Brain pericyte (primary cell): Measurements from ENCODE around the gene ATXN1.
"Not testable (repeated sequence)": the region's sequence is repeated elsewhere in the genome, so short reads cannot be mapped to it uniquely, and the experiment has no call there.

ENCODE experiments used
- DNase-seq: peaks from one replicate; pipeline ENCODE4 v3.0.0-alpha.2; 2012; ENCODE audit warnings: low read depth, low spot score

ATXN1 gene

DNA sequence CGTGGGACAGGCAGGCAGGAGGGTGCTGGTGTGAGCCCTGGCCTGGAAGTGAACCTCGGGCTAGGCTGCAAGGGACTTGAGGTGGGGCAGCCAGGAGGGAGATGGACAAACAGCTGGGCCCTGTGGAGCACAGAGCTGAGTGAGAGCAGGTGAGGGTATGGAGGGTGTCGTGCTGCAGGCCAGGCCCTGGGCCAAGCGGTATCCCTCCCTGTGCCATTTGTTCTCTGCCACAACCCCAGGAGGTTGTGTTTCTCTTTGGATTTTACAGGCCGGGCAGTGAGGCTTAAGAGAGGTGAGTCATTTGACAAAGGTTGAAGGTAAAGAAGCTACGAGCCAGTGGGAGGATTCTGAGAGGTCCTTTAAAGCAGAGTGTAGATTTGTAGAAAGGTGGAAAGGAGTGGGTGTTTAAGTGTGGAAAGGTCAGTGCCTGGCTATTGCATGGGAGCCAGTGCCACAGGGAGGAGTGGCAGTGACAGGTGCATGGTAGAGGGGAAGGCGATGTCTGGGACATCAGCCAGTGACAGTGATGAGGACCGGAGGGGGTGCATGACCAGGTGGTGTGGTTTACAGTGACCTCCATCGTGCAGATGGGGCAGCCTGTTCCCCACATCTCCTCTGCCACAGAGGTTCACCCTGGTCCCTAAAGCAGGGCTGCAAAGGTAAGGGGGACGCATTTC, 483.1 kb downstream of the ATXN1 start:
- DNase-seq, result no peak

DNA sequence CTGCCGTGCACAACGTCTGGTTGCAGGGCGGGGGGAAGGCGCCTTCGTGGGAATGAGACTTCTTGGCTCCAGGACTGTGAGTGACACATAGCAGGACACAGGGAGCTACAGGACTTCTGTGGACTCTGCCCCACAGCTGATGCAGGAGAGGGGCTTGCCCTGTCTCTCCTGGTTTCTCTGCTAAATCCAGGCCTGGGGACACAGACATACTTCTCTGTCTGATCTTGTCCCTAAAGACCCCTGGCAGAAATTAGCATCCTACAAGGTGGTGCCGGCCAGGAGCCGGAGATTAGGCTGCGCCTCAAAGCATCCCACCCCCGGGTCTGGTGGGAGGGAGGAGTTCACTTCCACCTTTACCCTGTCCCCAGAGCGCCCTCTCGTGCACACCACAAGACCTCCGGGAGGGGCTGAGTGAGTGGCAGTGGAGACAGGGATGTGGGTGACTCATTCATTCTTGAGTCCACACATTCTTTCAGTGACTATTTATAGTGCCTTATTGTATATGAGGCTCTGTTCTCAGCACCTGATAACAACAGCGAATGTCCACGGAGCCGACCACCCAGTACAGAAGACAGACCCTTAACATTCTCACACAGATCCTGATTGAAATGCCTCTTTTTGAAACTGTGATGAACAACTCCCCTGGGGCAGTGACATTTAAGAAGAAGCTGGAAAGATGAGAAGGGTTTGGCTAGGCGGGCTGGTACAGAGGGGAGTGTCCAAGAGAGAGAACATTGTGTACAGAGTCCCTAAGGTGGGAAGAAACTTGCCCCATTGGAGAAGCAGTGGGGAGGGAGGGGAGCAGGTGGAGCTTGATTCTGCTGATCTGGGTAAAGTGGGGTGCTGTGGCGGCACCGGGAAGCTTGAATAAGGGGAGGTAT, 483.9 kb downstream of the ATXN1 start:
- no peak for DNase-seq

DNA sequence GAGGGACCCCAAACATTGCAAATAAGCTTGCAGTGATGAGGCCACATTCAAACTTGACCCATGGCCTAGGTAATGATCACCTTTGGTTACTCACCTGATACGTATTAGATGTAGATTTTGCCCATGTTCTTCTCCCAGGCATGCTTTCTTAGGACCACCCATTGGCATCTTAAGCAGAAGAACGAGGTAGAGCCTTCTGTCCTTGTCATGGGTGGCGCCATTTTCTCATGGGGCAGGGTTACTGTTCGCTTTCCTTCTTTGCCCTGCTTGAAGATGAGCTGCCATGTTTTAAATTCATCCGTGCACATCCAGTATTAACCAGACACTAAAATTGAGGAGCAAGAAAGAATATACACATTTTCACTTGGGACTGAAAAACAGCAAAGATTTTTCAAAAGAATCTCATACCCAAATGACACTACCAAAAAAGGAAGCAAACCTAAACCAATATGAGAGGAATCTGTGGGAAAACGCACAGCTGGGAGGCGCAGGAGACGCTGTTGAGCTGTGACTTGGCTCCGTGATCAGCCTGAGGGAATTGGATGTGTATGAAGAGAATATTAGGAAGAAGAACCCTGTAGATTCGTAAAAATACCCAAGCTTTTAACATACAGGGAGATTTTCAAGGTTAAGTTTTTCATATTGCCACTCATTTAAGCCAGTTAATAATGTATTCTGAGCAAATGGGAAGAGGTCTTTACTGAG, 486.2 kb downstream of the ATXN1 start:
- no peak for DNase-seq

DNA sequence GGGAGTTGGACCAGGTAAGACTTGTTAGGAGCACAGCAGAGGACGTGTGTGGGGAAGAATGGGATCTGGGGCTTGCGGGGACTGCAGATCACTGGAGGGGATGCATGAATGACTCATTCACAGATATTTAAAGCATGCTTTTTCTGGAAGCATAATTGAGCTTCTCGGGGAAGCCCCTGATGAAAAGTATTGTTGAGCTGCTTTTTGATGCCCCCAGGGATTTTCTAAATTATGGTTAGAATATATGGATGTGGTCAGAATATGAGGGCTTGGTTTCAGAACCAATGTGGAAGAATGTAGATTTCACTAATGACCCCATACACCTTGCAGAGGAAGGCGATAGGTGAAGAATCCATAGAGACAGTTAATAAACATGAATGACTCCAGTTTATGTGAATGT, 486.8 kb downstream of the ATXN1 start:
- no peak for DNase-seq

DNA sequence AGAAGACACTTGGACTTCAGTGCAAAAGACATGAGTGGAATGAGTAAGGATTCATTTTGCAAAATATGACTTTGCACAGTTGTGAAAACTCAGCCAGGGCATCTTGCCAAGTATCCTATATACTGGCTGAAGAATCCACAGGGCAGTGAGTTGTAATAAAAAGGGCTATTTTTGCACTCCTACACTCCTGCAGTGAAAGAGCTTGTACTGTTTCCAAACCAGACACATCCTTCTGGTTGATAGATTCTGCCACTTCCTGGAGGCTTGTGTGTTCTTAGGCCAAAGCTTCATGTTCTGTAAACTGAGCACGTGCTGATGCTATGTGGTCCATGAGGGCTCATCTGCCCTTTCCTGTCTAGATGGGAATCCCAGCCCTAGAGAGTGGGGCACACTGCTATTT, 488.0 kb downstream of the ATXN1 start:
- no peak for DNase-seq

DNA sequence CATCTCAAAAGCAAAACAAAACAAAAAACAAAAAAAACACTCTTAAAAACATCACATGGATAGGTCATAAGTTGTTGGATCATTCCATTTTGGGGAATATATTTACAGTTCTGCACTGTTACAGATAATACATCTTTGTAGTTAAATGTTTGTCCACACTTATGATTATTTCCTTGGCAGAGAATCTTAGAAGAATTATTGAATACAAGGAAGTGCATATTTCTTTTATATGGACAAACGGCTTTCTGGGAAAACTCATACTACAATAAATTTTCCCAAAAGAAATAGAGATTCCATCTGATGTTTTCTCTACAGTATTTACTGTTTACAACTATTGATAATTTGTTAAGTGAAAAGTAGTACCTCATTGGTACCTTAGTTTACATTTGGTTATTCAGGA, 489.1 kb downstream of the ATXN1 start:
- no peak for DNase-seq

DNA sequence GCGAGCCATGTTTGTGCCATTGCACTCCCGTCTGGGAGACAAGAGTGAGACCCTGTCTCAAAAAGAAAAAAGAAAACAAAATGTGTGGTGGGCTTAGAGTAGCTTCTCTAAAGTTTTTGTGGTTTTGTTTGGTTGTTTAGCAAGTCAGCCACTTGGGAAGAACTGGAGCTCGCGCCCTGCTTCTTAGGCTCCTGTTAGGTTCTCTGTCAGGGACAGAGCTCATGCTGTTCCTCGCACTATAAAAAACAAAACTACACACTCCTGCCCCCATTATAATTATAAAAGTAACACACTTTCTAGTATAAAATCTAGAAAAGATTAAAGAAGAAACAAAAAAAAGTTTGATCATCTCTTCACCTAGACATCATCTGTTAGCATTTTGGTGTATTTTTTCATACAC, 489.8 kb downstream of the ATXN1 start:
- no peak for DNase-seq

DNA sequence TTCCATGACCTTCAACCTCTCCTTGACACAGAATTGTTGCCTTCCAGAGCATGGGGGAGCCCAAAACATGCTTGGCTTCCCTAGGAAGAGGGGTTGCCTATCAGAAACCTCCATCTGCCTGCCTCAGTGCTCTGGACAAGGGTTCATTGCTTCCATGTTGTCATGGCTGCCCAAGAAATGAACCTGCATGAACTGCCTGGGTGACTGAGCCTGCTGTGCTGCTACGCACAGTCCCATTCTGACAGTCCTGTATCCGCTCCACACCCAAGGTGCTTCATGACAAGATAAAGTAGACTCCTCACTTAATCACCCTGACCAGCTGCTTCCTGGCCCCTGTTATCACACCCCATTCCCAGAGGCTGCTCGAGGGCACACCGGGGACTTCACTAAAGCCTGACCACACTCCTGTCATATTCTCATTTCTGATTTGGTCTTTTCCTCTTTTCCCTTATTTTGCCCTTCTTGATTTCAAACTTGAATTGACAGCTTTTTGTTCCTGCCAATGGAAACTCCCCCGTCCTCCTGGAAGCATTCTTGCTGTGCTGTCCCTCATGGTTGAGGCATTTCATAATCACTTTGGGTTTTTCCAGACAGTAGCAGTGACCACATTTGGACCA, 491.0 kb downstream of the ATXN1 start:
- DNase-seq, result no peak

DNA sequence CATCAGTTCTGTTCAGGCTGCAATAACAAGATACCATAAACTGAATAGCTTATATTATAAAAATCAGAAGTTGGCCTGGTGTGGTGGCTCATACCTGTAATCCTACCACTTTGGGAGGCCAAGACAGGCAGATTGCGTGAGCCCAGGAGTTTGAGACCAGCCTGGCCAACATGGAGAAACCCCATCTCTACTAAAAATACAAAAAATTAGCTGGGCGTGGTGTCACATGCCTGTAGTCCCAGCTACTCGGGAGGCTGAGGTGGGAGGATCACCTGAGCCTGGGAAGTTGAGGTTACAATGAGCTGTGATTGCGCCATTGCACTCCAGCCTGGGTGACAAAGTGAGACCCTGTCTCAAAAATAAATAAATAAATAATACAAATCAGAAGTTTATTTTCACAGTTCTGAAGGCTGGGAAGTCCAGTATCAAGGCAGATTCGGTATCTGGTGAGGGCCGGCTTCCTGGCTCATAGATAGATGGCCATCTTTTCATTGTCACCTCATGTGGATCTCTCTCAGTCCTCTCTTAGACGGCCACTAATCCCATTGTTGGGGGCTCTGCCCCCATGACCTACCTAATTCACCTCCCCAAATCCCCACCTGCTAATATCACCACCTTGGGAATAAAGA, 491.7 kb downstream of the ATXN1 start:
- DNase-seq, result not testable (repeated sequence)

DNA sequence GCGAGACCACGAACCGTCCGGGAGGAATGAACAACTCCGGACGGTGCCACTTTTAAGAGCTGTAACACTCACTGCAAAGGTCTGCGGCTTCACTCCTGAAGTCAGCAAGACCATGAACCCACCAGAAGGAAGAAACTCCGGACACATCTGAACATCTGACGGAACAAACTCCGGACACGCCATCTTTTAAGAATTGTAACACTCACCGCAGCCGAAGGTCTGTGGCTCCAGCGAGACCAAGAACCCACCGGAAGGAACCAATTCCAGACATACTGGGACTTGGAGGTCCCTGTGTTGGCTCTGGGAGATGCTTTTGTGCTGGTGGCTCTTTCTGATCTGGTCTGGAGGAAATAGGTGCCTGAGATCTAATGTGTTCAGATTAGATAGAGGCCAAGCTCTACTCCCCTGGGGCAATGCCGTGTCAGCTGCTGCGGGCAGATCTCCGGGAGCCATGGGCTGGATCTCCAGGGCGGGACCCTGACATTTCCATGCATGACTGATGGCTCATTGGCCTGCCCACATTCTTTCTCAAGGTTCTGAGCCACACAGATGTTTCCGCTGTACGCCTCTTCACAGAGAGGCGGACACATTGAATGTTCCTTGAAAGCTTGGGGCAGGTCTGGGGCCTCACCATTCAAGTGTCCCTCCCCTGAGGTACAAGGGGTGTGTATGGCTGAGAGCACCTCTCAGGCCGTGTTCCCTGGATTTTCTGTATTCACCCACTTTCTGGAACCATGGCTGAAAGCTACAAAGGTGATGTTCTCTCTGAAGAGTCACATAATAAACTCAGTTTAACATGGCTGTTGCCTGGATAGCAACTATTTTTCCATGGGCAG, 493.6 kb downstream of the ATXN1 start:
- no peak for DNase-seq

DNA sequence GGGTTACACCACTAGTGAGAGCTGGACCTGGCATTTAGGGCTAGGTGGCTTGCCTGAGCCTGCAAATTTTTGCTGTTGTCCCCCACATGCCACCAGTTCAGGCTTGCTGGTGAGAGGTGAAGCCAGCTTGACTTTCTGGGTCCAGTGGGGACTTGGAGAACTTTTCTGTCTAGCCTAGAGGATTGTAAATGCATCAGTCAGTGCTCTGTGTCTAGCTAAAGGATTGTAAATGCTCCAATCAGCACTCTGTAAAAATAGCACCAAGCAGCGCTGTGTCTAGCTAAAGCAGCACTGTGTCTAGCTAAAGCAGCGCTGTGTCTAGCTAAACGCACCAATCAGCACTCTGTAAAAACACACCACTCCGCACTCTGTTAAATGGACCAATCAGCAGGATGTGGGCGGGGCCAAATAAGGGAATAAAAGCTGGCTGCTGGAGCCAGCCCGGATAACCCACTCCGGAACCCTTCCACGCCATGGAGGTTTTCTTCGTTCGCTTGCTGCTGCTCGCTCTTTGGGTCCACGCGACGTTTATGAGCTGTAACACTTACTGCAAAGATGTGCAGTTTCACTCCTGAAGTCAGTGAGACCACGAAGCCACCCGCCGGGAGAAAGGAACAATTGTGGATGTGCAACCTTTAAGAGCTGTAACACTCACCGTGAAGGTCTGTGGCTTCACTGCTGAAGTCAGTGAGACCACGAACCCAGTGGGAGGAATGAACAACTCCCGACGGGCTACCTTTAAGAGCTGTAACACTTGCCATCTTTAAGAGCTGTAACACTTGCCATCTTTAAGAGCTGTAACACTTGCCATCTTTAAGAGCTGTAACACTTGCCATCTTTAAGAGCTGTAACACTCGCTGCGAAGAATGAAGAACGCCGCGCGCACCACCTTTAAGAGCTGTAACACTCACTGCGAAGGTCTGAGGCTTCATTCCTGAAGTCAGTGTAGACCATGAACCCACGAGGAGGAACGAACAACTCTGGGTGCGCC, 495.6 kb downstream of the ATXN1 start:
- DNase-seq, result no peak

DNA sequence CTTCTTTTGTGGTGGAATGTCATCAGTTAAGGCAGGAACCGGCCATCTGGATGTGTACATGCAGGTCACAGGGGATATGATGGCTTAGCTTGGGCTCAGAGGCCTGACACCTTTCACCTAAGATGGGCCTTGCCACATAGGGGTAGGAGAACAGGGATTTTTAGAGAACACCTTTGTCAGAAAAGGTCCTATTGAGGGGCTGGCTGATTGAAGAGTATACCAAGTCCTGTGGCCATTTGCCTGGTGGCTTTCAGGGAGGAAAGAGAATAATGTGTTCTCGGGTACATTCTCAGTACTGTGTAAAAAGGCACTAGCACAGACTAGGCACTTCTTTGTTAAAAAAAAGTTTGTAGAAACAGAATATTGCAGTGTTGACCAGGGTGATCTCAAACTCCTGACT, 496.5 kb downstream of the ATXN1 start:
- no peak for DNase-seq

DNA sequence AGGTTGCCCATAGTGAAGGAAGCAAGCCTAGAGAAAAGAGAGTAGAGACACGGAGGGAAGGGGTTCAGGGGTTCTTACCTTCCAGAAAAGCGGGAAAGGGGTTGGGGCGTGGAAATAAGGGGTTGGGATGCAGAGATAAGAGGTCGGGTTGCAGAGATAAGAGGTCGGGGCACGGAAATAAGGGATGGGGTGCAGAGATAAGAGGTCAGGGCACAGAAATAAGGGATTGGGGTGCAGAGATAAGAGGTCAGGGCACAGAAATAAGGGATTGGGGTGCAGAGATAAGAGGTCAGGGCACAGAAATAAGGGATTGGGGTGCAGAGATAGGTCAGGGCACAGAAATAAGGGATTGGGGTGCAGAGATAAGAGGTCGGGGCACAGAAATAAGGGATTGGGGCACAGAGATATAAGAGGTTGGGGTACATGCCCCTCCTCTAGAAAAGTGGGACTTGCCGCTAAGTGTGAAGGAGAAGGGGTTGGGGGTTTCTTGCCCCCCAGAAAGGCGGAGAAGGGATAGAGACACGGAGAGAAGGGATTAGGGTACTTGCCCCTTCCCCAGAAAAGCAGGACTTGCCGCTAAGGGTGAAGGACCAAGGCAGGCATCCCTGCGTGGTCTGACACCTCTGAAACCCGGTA, 497.7 kb downstream of the ATXN1 start:
- DNase-seq, result not testable (repeated sequence)

DNA sequence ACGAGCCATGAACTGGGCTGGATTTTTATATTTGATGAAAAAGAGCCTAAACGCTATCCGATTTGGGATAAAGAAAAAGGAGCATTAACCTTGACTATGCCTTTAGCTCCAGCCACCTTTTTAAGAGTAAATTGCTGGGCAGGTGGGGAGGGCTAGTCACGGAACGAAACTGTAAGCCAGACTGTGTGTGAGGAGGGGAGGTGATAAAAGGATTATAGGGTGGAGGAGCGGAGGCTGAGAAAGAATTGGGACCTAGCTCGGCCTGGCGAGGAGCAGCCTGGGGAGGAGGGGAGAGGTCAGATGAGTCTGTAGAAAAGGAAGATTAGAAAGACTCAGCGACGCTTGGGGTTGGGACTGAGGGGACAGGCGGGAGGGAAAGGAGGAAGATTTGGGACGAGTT, 498.5 kb downstream of the ATXN1 start:
- not testable (repeated sequence) for DNase-seq

DNA sequence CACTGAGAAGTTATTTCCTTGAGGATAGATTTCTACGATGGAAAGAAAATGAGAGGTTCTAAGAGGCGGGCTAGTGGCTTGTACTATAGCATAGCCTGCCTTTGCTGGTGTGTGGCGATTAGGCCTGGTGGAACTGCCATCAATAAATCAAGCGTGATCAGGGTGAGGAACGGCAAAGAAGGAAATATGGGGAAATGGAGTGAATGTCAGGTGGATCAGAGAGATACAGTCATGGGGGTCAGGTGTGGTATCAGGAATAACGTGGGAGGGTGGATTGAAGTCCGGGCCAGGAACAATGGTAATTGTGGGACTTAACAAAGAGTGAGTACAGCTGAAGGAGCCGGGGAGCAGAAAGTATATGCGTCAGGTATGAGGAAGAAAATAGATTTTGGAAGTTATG, 500.7 kb downstream of the ATXN1 start:
- DNase-seq, result not testable (repeated sequence)

DNA sequence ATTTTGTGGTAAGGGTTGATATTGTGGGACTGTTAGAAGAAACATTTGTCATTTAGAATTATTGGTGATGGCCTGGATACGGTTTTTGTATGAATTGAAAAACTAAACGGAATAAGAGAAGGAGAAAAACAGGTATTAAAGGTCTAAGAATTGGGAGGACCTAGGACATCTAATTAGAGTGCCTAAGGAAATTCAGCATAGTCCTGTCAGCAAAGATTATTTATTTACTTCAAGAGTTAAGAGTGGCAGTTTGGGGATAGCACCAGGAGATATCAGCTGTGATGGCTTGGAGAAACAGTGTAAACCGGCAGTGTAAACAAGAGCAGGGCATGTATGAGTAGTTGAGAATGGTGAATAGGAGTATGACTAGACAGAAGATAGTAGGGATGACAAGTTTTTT, 501.7 kb downstream of the ATXN1 start:
- DNase-seq, result not testable (repeated sequence)

DNA sequence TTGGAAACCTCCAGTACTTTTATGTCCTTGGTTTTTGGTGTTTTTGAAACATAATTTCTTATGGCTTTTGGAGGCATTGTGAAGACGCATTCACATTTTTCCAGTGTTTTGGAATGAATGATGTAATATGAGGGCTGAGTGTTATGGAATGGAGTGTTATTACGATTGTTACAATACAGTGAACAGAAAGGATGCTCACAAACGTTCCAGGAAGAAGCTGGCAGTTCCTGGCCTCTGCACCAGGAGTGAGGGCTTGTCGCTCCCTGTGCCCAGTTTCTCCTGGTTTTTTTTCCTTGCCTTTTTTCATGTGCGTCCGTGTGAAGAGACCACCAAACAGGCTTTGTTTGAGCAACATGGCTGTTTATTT, 502.6 kb downstream of the ATXN1 start:
- DNase-seq, result no peak

DNA sequence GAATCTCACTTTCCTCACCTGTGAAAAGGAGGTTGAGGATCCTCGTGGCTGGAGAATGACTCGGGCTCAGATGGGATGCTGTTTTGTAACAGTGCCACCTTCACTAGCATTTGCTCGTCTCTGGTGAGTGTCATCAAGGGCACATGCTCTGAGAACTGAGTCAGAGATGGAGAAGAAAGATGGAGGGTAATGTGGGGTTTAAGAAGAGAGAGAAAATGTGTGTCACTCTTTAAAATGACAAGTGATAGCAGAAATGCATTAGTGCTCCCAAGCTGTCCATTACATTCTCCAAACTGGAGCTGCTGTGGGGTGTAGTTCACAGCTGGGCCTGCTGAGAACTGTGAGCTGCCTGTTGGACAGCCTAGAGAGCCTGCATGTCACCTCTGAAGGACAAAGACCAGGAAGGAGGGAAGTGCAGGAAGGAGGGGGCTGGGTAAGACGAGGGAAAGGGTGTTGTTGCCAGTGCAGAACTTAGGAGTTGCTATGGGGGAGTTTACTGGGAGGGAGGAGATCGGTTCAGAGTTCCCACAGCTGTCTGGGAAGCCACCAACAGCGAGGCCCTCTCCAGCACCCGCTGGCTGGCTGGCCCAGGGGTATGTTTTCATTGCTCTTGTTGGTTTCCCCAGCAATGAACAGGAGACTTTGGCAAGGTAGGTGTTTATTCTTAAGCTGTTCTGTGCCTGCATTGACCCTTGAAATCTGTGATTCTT, 503.1 kb downstream of the ATXN1 start:
- DNase-seq, result no peak
